WTC11 (cell line): ENCODE results near the gene CTNND1. TPM values are rescaled to one million over a fixed set of nuclear protein-coding genes. Genes with fewer than 3 reads are reported as not detected.

Source experiments
- ATAC-seq: fragments of 200-7000 bp; cut with Tn5 transposase; 2 replicates; pipeline ENCODE4 v1.10.0; 2021; ENCODE audit warnings: mild to moderate bottlenecking, moderate library complexity
- CTCF ChIA-PET: fragments of 300-600 bp; sonication (Branson Sonifier 250); formaldehyde crosslinking; loops from one replicate; lab custom pipeline; 2021; ENCODE audit warnings: antibody characterized with exemption; lab: Charles Lee
- POLR2A ChIA-PET: fragments of 350-600 bp; sonication (Branson Sonifier 250); formaldehyde crosslinking; loops from one replicate; lab custom pipeline; 2021; ENCODE audit warnings: antibody characterized with exemption; lab: Charles Lee
- DNase-seq: peaks from one replicate; pipeline ENCODE4 v3.0.0; 2021; ENCODE audit warnings: low spot score
- H3K27ac Mint-ChIP-seq: 2 replicates; pipeline ENCODE4 v1.8.0; 2021; ENCODE audit warnings: mixed read lengths
- H3K27me3 Mint-ChIP-seq: 2 replicates; pipeline ENCODE4 v1.8.0; 2021; ENCODE audit warnings: low read depth, mild to moderate bottlenecking, moderate library complexity, mixed read lengths
- H3K36me3 Mint-ChIP-seq: 2 replicates; pipeline ENCODE4 v1.8.0; 2021; ENCODE audit warnings: mixed read lengths
- H3K4me1 Mint-ChIP-seq: 2 replicates; pipeline ENCODE4 v1.8.0; 2022; ENCODE audit warnings: mixed read lengths
- H3K4me3 Mint-ChIP-seq: 2 replicates; pipeline ENCODE4 v1.8.0; 2021; ENCODE audit warnings: mild to moderate bottlenecking, moderate library complexity, mixed read lengths
- H3K9me3 Mint-ChIP-seq: 2 replicates; pipeline ENCODE4 v1.8.0; 2021; ENCODE audit warnings: mixed read lengths
- ARID4B ChIP-seq: sonication (generic); formaldehyde crosslinking; IDR thresholded peaks from 2 replicates; pipeline ENCODE4 v1.8.0; 2023; ENCODE audit warnings: missing genetic modification reagents, mild to moderate bottlenecking, borderline replicate concordance
- ATF3 ChIP-seq: sonication (generic); formaldehyde crosslinking; conservative IDR thresholded peaks from 2 replicates; pipeline ENCODE4 v1.8.1; 2022; ENCODE audit warnings: mild to moderate bottlenecking, missing genetic modification reagents
- CDX4 ChIP-seq: fragments of 250-450 bp; sonication (Bioruptor Pico); IDR thresholded peaks from 2 replicates; pipeline ENCODE4 v1.9.0; 2021; ENCODE audit warnings: moderate library complexity, mild to moderate bottlenecking, inconsistent platforms, borderline replicate concordance
- CTCF ChIP-seq: fragments of 200-600 bp; IDR thresholded peaks from 2 replicates; pipeline ENCODE4 v1.8.0; 2022; ENCODE audit warnings: antibody characterized with exemption
- E2F4 ChIP-seq: sonication (generic); formaldehyde crosslinking; IDR thresholded peaks from 2 replicates; pipeline ENCODE4 v1.8.1; 2022; ENCODE audit warnings: low read depth, mild to moderate bottlenecking, moderate library complexity, missing genetic modification reagents, borderline replicate concordance
- ESRRA ChIP-seq: sonication (generic); formaldehyde crosslinking; IDR thresholded peaks from 2 replicates; pipeline ENCODE4 v1.8.1; 2022; ENCODE audit warnings: mild to moderate bottlenecking, missing genetic modification reagents, borderline replicate concordance
- FOXK1 ChIP-seq: sonication (generic); formaldehyde crosslinking; IDR thresholded peaks from 2 replicates; pipeline ENCODE4 v1.8.0; 2022; ENCODE audit warnings: mild to moderate bottlenecking, moderate library complexity, missing genetic modification reagents
- IRF2 ChIP-seq: sonication (generic); formaldehyde crosslinking; IDR thresholded peaks from 2 replicates; pipeline ENCODE4 v1.8.0; 2022; ENCODE audit warnings: low read depth, missing genetic modification reagents, borderline replicate concordance
- KAT7 ChIP-seq: sonication (generic); formaldehyde crosslinking; IDR thresholded peaks from 2 replicates; pipeline ENCODE4 v1.8.1; 2023; ENCODE audit warnings: missing genetic modification reagents, mild to moderate bottlenecking, borderline replicate concordance
- NR1H2 ChIP-seq: sonication (generic); formaldehyde crosslinking; IDR thresholded peaks from 2 replicates; pipeline ENCODE4 v1.9.0; 2021; ENCODE audit warnings: mild to moderate bottlenecking, moderate library complexity, missing genetic modification reagents
- SMAD4 ChIP-seq: sonication (generic); formaldehyde crosslinking; IDR thresholded peaks from 2 replicates; pipeline ENCODE4 v1.8.0; 2022; ENCODE audit warnings: mild to moderate bottlenecking, missing genetic modification reagents
- USF2 ChIP-seq: sonication (generic); formaldehyde crosslinking; IDR thresholded peaks from 2 replicates; pipeline ENCODE4 v1.8.1; 2023; ENCODE audit warnings: mild to moderate bottlenecking, missing genetic modification reagents, moderate library complexity
- ZBTB43 ChIP-seq: sonication (generic); formaldehyde crosslinking; IDR thresholded peaks from 2 replicates; pipeline ENCODE4 v1.8.1; 2023; ENCODE audit warnings: mild to moderate bottlenecking, missing genetic modification reagents
- ZMAT4 ChIP-seq: fragments of 250-450 bp; sonication (Bioruptor Pico); IDR thresholded peaks from 2 replicates; pipeline ENCODE4 v1.9.0; 2021; ENCODE audit warnings: mild to moderate bottlenecking
- ZNF232 ChIP-seq: sonication (generic); formaldehyde crosslinking; IDR thresholded peaks from 2 replicates; pipeline ENCODE4 v1.8.0; 2022; ENCODE audit warnings: mild to moderate bottlenecking, missing genetic modification reagents
- ZNF416 ChIP-seq: fragments of 250-450 bp; sonication (Bioruptor Pico); IDR thresholded peaks from 2 replicates; pipeline ENCODE4 v1.9.0; 2021; ENCODE audit warnings: mild to moderate bottlenecking, inconsistent platforms
- ZNF423 ChIP-seq: fragments of 250-450 bp; sonication (Bioruptor Pico); IDR thresholded peaks from 2 replicates; pipeline ENCODE4 v2.1.2; 2022; ENCODE audit warnings: mild to moderate bottlenecking, moderate library complexity
- ZSCAN18 ChIP-seq: fragments of 250-450 bp; sonication (Bioruptor Pico); IDR thresholded peaks from 2 replicates; pipeline ENCODE4 v2.1.2; 2022; ENCODE audit warnings: mild to moderate bottlenecking, moderate library complexity
- total RNA-seq: library from RNA; stranded (reverse); gene quantifications from 3 replicates; pipeline ENCODE4 v1.2.3, GENCODE V29; 2021

CTNND1 gene
- total RNA-seq, 1 experiment from 2014 or later: 165 TPM

GRCh38 chr11:57842873-57843272 lies 81.3 kb downstream of the CTNND1 start:
- Mint-ChIP-seq H3K27ac (no peak overlapping the region), H3K4me1 (0 out of 2 replicates have a peak, but pooled peaks cover 2% of the 10 kb centered on the region), H3K27me3 (peaks cover 3% of the 10 kb centered on the region), H3K36me3 (0 out of 2 replicates have a peak, but pooled peaks cover 3% of the 10 kb centered on the region), H3K4me3 (no peak overlapping the region), H3K9me3 (peaks cover 11% of the 10 kb centered on the region)
- POLR2A ChIA-PET: no interaction called here
- no peak for DNase-seq
- TF ChIP-seq ESRRA (CRISPR knock-in tag): no peak
- TF ChIP-seq E2F4 (CRISPR knock-in tag): no peak
- TF ChIP-seq IRF2 (CRISPR knock-in tag): no peak
- TF ChIP-seq ARID4B: no peak
- TF ChIP-seq ZNF232 (CRISPR knock-in tag): no peak
- no peak for TF ChIP-seq ATF3
- TF ChIP-seq USF2 (CRISPR knock-in tag): no peak
- no peak for TF ChIP-seq ZBTB43
- no peak for TF ChIP-seq FOXK1 (CRISPR knock-in tag)
- no peak for TF ChIP-seq ZNF416 (CRISPR knock-in tag)
- no peak for TF ChIP-seq ZNF423 (CRISPR knock-in tag)
- no peak for TF ChIP-seq KAT7 (CRISPR knock-in tag)
- TF ChIP-seq CDX4 (CRISPR knock-in tag): no peak
- no peak for TF ChIP-seq ZMAT4 (CRISPR knock-in tag)
- no peak for TF ChIP-seq CTCF
- no peak for TF ChIP-seq SMAD4 (CRISPR knock-in tag)
- TF ChIP-seq NR1H2: no peak
- TF ChIP-seq ZSCAN18 (CRISPR knock-in tag): no peak
- no peak for ATAC-seq
- CTCF ChIA-PET: interaction anchor here (1.1 to 1.2 kb wide), 2 partner anchors 217 to 681 kb away, joined by 3 to 9 read pairs; no protein-coding TSS in a partner anchor
